Trophoblast cell (in vitro differentiated cells and primary cell): Measurements from ENCODE around the gene DNAH14.

Experiments
- DNase-seq, 2 donors: peaks; one replicate each; pipeline ENCODE4 v3.0.0-alpha.2; 2016
- H2AFZ ChIP-seq: 2 replicates; pipeline ENCODE4 v1.6.1; 2013; ENCODE audit warnings: low read length, moderate library complexity, mild to moderate bottlenecking; ENCODE audit not compliant: insufficient read depth, poor library complexity
- H2AK5ac ChIP-seq: 2 replicates; pipeline ENCODE4 v1.6.1; 2013; ENCODE audit warnings: mild to moderate bottlenecking, low read length
- H2BK120ac ChIP-seq: 2 replicates; pipeline ENCODE4 v1.6.1; 2013; ENCODE audit warnings: low read length, mild to moderate bottlenecking, moderate library complexity; ENCODE audit not compliant: insufficient read depth, poor library complexity
- H2BK12ac ChIP-seq: 2 replicates; pipeline ENCODE4 v1.6.1; 2013; ENCODE audit warnings: mild to moderate bottlenecking, low read length, moderate library complexity
- H2BK5ac ChIP-seq: 2 replicates; pipeline ENCODE4 v1.6.1; 2013; ENCODE audit warnings: low read length, low read depth, moderate library complexity, mild to moderate bottlenecking; ENCODE audit not compliant: poor library complexity
- H3K14ac ChIP-seq: 2 replicates; pipeline ENCODE4 v1.6.1; 2013; ENCODE audit warnings: mild to moderate bottlenecking, low read length
- H3K18ac ChIP-seq: 2 replicates; pipeline ENCODE4 v1.6.1; 2013; ENCODE audit warnings: mild to moderate bottlenecking, low read length
- H3K23ac ChIP-seq: 2 replicates; pipeline ENCODE4 v1.6.1; 2013; ENCODE audit warnings: low read length
- H3K27ac ChIP-seq: 2 replicates; pipeline ENCODE4 v1.5.1; 2013; ENCODE audit warnings: low read depth, mild to moderate bottlenecking, inconsistent platforms, low read length, moderate library complexity
- H3K27me3 ChIP-seq: 2 replicates; pipeline ENCODE4 v1.6.1; 2013; ENCODE audit warnings: inconsistent platforms, mild to moderate bottlenecking, low read length, moderate library complexity; ENCODE audit not compliant: insufficient read depth
- H3K36me3 ChIP-seq, 2 experiments: 1 replicate in 1 of 2; 2 replicates in 1 of 2; pipeline ENCODE4 v1.6.1; 2013; ENCODE audit warnings: low read length in 2 of 2, mild to moderate bottlenecking in 2 of 2, moderate library complexity in 1 of 2; ENCODE audit not compliant: insufficient read depth in 2 of 2, control insufficient read depth in 1 of 2
- H3K4ac ChIP-seq: 2 replicates; pipeline ENCODE4 v1.6.1; 2013; ENCODE audit warnings: low read depth, mild to moderate bottlenecking, low read length, moderate library complexity
- H3K4me1 ChIP-seq, 2 experiments: 1 replicate in 1 of 2; 2 replicates in 1 of 2; pipeline ENCODE4 v1.6.1; 2013; ENCODE audit warnings: low read length in 2 of 2, mild to moderate bottlenecking in 2 of 2, moderate library complexity in 1 of 2; ENCODE audit not compliant: insufficient read depth in 2 of 2, control insufficient read depth in 1 of 2
- H3K4me2 ChIP-seq: 2 replicates; pipeline ENCODE4 v1.6.1; 2013; ENCODE audit warnings: inconsistent platforms, mild to moderate bottlenecking, low read length, moderate library complexity
- H3K4me3 ChIP-seq: 2 replicates; pipeline ENCODE4 v1.5.1; 2013; ENCODE audit warnings: mild to moderate bottlenecking, low read depth, low read length, inconsistent platforms
- H3K79me1 ChIP-seq: one replicate; pipeline ENCODE4 v1.6.1; 2013; ENCODE audit warnings: low read length
- H3K79me2 ChIP-seq: 2 replicates; pipeline ENCODE4 v1.6.1; 2013; ENCODE audit warnings: low read length, mild to moderate bottlenecking; ENCODE audit not compliant: control insufficient read depth, insufficient read depth, poor library complexity
- H3K9ac ChIP-seq: 2 replicates; pipeline ENCODE4 v1.6.1; 2013; ENCODE audit warnings: mild to moderate bottlenecking, low read length
- H3K9me3 ChIP-seq: 2 replicates; pipeline ENCODE4 v1.6.1; 2013; ENCODE audit warnings: low read depth, mild to moderate bottlenecking, control low read depth, inconsistent platforms, low read length; ENCODE audit not compliant: insufficient read depth
- H4K12ac ChIP-seq: 2 replicates; pipeline ENCODE4 v1.6.1; 2013; ENCODE audit warnings: low read depth, mild to moderate bottlenecking, low read length, moderate library complexity
- H4K8ac ChIP-seq: 2 replicates; pipeline ENCODE4 v1.6.1; 2013; ENCODE audit warnings: low read depth, mild to moderate bottlenecking, low read length, moderate library complexity
- H4K91ac ChIP-seq: one replicate; pipeline ENCODE4 v1.6.1; 2013; ENCODE audit warnings: low read depth, mild to moderate bottlenecking, low read length, moderate library complexity
- WGBS: extraction: QIAGEN DNeasy Blood & Tissue Kit; methylation state at CpG from one replicate; pipeline ENCODE4 v1.1.7; 2013; ENCODE audit warnings: missing lambda C conversion rate; ENCODE audit not compliant: insufficient read length, insufficient coverage; ENCODE audit errors: extremely low coverage; 5-methylcytosine and 5-hydroxymethylcytosine counted together

DNAH14 gene

DNA sequence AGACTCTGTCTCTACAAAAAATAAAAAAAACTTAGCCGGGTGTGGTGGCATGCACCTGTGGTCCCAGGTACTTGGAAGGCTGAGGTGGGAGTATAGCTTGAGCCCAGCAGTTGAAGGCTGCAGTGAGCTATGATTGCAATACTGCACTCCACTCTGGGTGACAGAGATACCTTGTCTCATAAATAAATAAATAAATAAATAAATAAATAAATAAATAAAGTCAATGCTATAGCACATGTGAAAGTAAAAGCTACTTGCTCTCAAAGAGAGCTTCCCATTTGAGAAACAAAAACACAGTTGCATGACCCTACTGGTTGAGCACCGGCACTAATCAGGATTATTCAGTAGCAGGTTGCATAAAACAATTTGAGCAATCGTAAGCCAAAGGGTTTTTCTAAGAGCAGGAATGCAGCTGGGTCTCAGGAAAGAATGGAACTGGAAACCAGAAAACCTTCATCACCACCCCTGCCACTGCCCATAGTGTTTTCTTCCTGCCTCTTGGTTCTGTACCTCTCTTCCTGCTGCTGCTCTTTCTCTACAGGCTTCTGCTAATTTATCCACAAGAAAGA is 29.3 kb upstream of the DNAH14 start:
- Histone ChIP-seq H3K9me3 (no peaks in the 10 kb centered on the region), H2AFZ (no peak overlapping the region), H3K4me1 (no peaks in the 10 kb centered on the region), H4K91ac (no peak overlapping the region), H3K9ac (no peak overlapping the region), H3K18ac (no peak overlapping the region), H2AK5ac (no peak overlapping the region), H3K4me3 (no peak overlapping the region), H3K27ac (no peak overlapping the region), H4K8ac (no peak overlapping the region), H3K4ac (no peak overlapping the region), H3K36me3 (no peaks in the 10 kb centered on the region), H3K27me3 (no peaks in the 10 kb centered on the region), H3K23ac (no peak overlapping the region), H4K12ac (no peak overlapping the region), H3K79me1 (no peaks in the 10 kb centered on the region), H3K4me2 (no peak overlapping the region), H2BK120ac (no peak overlapping the region), H2BK12ac (no peak overlapping the region), H3K79me2 (no peaks in the 10 kb centered on the region), H3K14ac (no peak overlapping the region), H2BK5ac (no peak overlapping the region)
- no CpG with 5 or more reads among the region's 3 CpGs for WGBS
- DNase-seq: no peak

DNA sequence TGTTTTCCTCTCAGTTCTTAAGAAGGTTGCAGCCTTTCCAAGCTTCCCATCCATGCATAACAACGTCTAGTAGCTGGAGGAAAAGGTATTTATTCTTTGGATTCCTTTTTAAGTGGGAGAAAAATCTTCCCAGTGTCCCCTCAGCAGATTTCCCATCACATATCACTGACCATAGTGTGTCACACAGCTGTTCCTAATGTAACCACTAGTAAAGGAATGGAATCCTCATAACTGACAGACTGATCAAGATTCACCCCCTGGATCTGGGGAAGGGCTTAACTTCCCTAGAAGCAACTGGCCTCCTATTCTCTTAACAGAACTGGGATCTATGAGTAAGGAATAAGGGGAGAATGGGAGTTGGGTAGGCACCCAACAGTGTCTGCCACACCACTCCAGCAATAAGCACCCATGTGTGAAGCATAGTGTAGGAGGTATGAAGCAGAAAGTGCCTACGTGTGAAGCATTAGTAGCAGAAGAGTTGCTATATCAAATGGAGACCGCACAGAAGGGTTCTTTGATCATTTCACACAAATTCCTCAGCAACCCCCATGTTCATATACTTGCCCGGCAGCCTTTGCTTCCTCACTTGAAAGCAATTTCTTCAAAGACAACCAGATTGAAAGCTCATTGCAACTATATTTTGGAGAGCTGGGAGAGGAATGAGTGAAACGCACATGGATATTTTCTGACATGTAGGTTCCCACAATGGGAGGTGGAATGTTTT is 28.2 kb upstream of the DNAH14 start:
- Histone ChIP-seq H4K8ac (no peak overlapping the region), H2BK120ac (no peak overlapping the region)

DNA sequence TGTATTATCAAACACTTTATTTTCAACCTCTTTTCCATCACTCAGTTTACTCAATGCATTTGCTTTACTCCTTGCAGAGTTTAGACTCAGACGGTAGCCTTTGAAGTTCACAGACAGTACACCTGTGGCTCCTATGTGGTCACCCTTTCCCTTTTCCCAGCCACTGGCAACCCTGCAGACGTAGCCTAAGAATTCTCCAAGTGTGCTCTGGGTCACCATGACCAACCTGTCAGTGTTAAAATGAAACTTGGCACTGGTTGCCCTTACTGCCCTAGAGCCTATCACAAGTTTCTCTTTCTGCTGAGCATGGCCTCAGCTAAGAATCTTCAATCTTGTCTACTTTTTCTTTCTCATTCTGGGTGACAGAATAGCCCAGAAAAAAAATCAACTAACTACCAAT is 25.5 kb upstream of the DNAH14 start:
- no peak overlapping the region for H3K27ac ChIP-seq
- H2AK5ac ChIP-seq: no peak overlapping the region
- H3K79me2 ChIP-seq: no peaks in the 10 kb centered on the region
- no peaks in the 10 kb centered on the region for H3K27me3 ChIP-seq
- H2BK120ac ChIP-seq: no peak overlapping the region
- H3K9ac ChIP-seq: no peak overlapping the region
- no CpG with 5 or more reads among the region's 2 CpGs for WGBS
- H3K4me1 ChIP-seq: no peaks in the 10 kb centered on the region
- H3K23ac ChIP-seq: no peak overlapping the region
- no peak overlapping the region for H4K12ac ChIP-seq
- H3K4me3 ChIP-seq: no peak overlapping the region
- no peak overlapping the region for H3K4me2 ChIP-seq
- no peak overlapping the region for H3K18ac ChIP-seq
- H3K9me3 ChIP-seq: no peaks in the 10 kb centered on the region
- H2BK5ac ChIP-seq: no peak overlapping the region
- H2BK12ac ChIP-seq: no peak overlapping the region
- DNase-seq: no peak
- H4K91ac ChIP-seq: no peak overlapping the region
- H3K14ac ChIP-seq: no peak overlapping the region
- H3K4ac ChIP-seq: no peak overlapping the region
- H4K8ac ChIP-seq: no peak overlapping the region
- no peaks in the 10 kb centered on the region for H3K79me1 ChIP-seq
- H2AFZ ChIP-seq: no peak overlapping the region
- H3K36me3 ChIP-seq: no peaks in the 10 kb centered on the region

More for the DNA sequence above, 28.2 kb upstream of the DNAH14 start:
- no peak overlapping the region for H4K12ac ChIP-seq
- H2BK12ac ChIP-seq: no peak overlapping the region
- no peak overlapping the region for H2AK5ac ChIP-seq
- no peaks in the 10 kb centered on the region for H3K27me3 ChIP-seq
- H2AFZ ChIP-seq: no peak overlapping the region
- H3K14ac ChIP-seq: no peak overlapping the region
- H2BK5ac ChIP-seq: no peak overlapping the region
- H3K9me3 ChIP-seq: no peaks in the 10 kb centered on the region
- no peaks in the 10 kb centered on the region for H3K79me1 ChIP-seq
- H3K18ac ChIP-seq: no peak overlapping the region
- no peak overlapping the region for H4K91ac ChIP-seq
- no peaks in the 10 kb centered on the region for H3K79me2 ChIP-seq
- H3K4ac ChIP-seq: no peak overlapping the region
- no CpG with 5 or more reads among the region's 5 CpGs for WGBS
- no peak overlapping the region for H3K9ac ChIP-seq
- no peak overlapping the region for H3K23ac ChIP-seq
- H3K27ac ChIP-seq: no peak overlapping the region
- H3K4me1 ChIP-seq: no peaks in the 10 kb centered on the region
- no peaks in the 10 kb centered on the region for H3K36me3 ChIP-seq
- DNase-seq: no peak
- no peak overlapping the region for H3K4me3 ChIP-seq
- H3K4me2 ChIP-seq: no peak overlapping the region

DNA sequence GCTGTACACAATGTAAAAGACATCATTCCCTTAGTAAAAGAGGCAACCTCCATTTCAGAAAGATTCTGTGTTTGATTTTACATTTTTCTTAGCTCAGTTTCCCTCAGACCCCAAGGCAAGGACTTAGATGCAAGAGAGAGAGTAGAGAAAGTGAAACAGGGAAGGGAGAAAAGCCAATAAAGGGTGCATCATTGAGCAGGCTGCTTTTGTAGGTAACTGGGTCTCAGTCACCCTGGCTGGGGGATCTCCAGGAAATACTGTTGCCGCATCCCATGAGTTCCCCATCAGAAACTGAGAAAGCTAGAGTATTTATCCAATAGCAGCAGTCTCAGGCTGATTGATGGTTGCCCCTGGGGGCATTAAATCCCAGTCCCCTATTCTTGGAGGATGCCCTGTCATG is 23.1 kb upstream of the DNAH14 start:
- WGBS: no CpG with 5 or more reads among the region's 1 CpG
- no peak overlapping the region for H2BK12ac ChIP-seq
- no peak overlapping the region for H3K9ac ChIP-seq
- no peaks in the 10 kb centered on the region for H3K4me1 ChIP-seq
- H3K23ac ChIP-seq: no peak overlapping the region
- H4K8ac ChIP-seq: no peak overlapping the region
- H3K79me1 ChIP-seq: no peaks in the 10 kb centered on the region
- H3K18ac ChIP-seq: no peak overlapping the region
- H3K4me2 ChIP-seq: no peak overlapping the region
- H3K4ac ChIP-seq: no peak overlapping the region
- DNase-seq: no peak
- no peak overlapping the region for H4K12ac ChIP-seq
- no peak overlapping the region for H3K27ac ChIP-seq
- no peaks in the 10 kb centered on the region for H3K27me3 ChIP-seq
- H3K79me2 ChIP-seq: no peaks in the 10 kb centered on the region
- H2BK120ac ChIP-seq: no peak overlapping the region
- H4K91ac ChIP-seq: no peak overlapping the region
- no peak overlapping the region for H3K14ac ChIP-seq
- no peak overlapping the region for H2AK5ac ChIP-seq
- H2AFZ ChIP-seq: no peak overlapping the region
- H3K9me3 ChIP-seq: peaks cover 6% of the 10 kb centered on the region
- H3K36me3 ChIP-seq: no peaks in the 10 kb centered on the region
- no peak overlapping the region for H2BK5ac ChIP-seq
- no peak overlapping the region for H3K4me3 ChIP-seq
